Stimulated activated naive CD4-positive, alpha-beta T cell (primary cell): ENCODE data around the gene SLC39A10.
"Not testable (repeated sequence)": the region's sequence is repeated elsewhere in the genome, so short reads cannot be mapped to it uniquely, and the experiment has no call there.

Source experiments
- DNase-seq, 6 experiments: peaks; one replicate each; lab custom pipeline; 2025; lab: John Stamatoyannopoulos, UW

Gene SLC39A10

DNA sequence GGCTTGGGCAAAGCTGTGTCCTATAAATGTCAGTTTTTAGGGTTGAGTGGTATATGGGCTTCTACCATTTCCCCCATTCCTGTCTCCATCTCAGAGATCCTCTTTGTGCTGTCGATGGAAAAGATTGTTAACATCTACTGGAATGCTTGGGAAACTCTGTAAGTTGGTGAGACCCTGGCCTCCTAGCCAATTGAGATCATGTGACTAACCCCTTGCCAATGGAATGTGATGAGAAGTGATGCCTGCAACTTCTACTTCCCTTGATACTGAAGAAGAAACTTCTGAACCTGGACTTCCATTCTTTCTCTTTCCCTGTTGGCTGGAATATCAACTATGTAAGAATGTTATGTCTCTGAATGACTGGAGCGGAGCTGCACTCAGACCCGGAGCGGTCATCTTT, 14.5 kb downstream of the SLC39A10 start:
- no peak for DNase-seq

DNA sequence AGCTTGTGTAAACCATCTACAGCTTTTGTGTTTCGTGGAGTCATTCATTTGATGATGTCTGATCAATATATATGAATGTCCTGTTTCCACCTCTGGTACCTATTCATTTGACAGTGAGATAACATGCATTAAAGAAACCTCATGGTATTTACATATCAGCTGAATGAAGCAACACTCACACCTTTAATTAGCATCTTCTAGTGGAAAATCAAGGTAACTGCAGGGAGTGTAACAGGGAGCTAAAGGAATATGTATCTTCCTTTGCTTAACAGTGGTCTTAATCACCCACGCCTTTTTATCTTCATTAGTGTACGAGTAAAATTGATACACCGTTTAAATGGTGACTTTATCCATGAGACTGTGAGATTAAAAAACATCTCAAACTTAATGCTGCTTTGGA, 15.6 kb downstream of the SLC39A10 start:
- no peak for DNase-seq

DNA sequence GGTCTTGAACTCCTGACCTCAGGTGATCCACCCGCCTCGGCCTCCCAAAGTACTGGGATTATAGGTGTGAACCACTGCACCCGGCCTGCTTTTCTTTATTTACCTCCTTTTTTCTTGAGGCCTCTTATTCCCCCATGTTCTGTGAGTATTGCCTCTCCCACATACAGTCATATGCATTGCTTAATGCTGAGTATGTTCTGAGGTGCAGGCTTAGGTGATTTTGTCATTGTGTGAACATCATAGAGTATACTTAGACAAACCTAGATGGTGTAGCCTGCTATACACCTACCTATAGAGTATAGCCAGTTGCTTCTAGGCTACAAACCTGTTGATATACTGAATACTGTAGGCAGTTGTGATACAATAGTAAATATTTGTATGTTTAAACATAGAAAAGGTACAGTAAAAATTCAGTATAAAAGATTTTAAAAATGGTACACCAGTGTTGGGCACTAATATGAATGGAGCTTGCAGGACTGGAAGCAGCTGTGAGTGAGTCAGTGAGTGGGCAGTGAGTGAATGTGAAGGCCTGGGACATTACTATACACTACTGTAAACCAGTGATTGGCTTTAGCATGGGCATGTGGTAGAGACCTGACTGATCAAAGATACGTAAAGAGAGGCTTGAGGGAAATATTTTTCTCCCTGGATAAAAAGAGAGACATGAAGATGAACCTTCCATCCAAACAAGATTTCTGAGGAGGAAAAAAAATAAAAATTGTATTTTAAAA, 17.6 kb downstream of the SLC39A10 start:
- DNase-seq, result no peak

DNA sequence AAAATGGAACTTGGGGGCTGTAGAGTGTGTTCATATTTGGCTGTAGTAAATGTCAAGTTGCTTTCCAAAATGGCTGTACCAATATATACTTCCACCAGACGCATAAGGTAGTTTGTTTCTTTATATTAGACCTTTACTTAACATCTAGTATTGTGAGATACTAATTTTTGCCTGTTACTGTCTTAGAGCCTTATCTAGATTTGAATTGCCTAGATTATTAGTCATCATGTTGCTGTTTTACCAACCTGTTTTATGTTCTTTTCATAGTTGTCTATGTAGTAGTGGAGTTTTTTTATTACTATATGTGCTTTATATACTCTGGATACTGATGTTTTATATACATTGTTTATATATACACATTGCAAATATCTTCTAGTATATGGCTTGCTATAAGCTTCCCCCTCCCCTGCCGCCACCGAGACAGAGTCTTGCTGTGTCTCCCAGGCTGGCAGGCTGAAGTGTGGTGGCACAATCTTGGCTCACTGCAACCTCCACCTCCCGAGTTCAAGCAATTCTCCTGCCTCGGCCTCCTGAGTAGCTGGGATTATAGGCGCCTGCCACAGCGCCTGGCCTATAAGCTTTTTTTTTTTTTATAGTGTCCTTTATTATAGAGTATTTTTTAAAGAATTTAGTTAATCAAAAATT, 18.9 kb downstream of the SLC39A10 start:
- no peak for DNase-seq

DNA sequence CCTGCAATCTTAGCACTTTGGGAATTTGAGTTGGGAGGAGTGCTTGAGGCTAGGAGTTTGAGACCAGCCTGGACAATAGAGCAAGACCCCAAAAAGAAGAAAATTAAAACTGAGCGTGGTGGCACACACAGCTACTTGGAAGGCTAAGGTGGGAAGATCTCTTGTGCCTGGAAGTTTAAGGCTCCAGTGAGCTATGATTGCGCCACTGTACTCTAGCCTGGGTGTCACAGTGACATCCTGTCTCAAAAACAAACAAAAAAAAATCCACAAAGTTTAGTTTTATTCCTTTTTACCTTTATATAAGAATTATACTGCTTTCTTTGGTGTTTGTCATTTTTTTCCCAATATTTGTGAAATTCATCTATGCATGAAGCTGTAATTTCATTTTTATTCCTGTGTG, 20.3 kb downstream of the SLC39A10 start:
- no peak for DNase-seq

DNA sequence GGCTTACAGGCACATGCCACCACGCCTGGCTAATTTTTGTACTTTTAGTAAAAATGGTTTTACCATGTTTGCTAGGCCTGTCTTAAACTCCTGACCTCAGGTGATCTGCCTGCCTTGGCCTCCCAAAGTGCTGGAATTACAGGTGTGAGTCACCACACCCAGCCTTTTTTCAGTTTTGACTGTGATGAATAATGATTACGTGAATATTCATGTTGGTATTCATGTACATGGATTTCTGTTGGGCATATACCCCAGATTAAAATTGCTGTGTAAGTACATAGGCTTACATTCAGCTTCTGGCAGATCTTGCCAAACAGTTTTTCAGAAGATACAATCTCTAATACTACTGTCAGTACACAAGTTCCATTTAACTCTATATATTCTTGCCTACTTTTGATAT, 20.9 kb downstream of the SLC39A10 start:
- no peak for DNase-seq

DNA sequence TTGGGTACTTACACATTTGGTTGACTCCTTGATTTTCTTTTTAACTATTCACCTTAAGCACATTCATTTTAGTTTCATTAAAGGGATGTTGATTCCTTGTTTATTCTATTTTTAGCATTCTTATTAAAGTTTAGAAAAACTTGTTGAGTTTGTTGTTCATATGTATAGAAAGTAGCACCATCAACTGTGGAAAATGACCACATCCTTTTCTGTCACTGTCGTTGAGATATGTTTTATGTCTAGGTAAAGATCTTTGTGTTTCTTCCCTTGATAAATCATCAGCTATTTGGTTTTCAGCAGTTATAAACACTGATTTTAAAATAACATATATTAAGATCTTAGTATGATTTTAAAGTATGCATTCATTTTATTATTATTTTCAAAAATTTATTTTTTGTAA, 25.1 kb downstream of the SLC39A10 start:
- DNase-seq, result no peak

DNA sequence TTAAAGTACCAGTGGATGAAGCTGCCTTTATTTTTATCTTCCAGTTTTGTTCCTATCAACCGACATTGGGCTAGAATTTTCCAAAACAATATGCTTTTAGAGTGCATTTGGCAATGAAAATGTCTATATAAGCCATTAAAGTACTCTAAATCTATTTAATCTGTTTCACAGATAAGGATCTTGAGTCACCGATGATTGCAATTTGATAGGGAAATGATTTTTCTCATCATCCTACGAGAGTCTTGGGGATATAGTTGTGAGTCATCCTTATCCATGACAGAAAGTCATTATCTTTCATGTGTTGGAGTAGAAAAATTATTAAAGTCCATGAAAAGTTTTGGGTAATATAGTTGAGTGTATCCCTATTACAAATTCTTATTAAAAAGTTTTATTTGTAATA, 26.1 kb downstream of the SLC39A10 start:
- DNase-seq, result no peak

DNA sequence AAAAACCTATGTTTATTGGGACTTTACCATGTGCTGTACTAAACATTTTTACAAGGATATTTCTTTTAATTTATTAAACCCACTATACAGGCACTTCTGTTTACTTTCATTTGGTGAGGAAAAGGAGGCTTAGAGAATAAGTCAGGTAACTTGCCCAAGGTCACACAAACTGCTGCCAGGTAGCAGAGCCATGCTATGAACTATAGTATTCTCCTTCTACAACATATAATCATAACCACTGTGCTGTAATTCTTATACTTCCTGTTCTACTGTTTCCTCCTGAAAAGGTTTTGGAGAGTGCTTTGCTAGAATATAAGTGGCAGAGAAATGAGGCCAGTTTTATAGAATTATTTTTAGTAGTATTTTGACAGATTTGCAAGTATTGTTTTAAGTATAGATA, 29.5 kb downstream of the SLC39A10 start:
- no peak for DNase-seq

DNA sequence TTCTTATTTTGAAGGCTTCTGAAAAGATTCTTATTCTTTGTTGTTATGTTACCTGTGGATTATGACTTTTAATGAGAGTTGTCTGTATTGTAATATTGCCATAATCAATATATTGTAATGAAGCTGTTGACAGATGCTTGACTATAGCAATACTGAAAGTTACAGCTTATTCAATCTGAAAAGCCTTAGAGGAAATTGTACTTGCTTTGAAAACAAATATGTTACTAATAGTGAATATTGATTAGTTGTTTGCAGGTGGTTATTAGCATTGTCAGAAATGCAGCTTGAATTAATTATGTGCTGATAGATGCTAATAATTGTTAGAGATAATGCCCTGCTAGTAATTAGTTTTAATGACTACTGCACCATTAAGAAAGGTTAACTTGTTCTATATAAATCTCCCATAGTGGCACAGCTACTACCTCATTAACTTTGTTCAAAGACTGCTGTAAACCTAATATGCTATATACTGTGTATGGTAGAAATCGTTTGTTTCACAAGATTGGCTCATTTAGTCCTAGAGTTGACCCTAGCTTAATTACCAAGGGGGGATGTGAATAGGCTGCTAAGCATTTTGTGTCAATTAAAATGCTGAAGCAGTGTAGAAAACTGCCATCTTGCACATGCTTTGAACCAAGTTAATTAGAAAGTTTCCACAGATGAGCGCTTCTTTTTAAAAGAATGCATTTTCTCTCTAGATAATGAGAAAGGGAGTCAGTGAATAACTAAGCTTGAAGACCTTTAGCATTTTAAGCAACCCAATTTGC, 30.5 kb downstream of the SLC39A10 start:
- DNase-seq, result no peak

DNA sequence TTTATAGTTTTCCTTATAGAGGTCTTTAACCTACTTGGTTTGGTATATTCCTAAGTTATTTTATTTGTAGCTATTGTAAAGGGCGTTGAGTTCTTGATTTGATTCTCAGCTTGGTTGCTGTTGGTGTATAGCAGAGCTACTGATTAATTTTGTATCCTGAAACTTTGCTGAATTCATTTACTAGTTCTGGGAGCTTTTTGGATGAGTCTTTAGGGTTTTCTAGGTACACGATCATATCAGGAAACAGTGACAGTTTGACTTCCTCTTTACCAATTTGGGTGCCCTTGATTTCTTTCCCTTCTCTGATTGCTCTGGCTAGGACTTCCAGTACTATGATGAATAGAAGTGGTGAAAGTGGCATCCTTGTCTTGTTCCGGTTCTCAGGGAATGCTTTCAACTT, 35.5 kb downstream of the SLC39A10 start:
- DNase-seq, result not testable (repeated sequence)

DNA sequence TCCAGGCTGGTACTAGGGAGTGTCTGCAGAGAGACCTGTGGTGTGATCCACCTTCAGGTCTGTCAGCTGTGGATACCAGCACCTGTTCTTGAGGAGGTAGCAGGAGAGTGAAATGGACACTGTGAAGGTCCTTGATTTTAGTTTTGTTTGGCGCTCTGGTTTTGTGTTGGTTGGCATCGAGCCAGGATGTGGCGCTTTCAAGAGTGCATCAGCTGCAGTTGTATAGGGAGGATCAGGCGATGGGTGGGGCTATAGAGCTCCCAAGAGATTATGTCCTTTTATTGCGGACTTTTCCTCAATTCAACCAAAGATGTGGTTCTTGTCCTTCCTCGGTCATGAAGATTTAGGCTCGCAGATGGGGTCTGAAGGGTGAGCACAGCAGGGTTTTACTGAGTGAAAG, 37.5 kb downstream of the SLC39A10 start:
- DNase-seq, result no peak

DNA sequence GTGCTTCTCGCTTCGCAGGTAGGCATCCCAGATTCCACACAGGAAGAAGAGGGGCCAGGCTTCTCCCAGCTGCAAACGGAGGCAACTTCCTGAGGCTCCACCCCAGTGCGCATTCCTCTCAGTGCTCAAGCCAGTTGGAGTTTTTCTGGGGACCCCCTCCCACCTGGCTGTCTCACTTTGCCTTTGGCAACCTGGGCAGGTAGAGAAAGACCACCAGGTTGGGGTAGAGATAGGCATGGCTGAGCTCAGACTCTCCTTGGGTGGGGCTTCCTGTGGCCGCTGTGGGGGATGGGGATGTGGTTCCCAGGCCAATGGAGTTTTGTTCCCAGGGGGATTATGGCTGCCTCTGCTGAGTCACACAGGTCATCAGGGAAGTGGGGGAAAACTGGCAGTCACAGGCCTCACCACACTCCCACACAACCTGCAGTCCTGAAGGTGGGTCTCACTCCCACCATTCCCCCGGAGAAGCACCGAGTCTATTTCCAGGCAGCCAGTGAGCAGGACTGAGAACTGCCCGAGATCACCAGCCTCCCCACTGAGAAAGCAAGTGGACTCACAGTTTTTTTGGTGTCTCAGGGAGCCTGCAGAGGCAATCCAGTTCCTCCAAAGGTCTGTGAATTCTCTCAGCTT, 38.1 kb downstream of the SLC39A10 start:
- DNase-seq, result no peak

DNA sequence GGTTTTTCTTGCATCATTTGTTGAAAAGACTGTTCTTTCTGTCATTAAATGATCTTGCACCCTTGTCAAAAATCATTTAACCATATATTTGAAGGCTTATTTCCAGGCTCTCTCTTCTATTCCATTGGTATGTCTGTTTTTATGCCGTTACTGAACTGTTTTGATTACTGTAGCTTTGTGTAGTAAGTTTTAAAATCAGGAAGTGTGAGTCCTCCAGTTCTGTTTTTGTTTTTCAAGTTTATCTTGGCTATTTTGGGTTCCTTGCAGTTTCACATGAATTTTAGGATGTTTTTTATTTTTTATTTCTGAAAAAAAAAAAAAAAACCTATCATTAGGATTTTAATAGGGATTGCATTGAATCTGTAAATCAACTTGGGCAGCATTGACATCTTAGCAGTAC, 39.0 kb downstream of the SLC39A10 start:
- no peak for DNase-seq

DNA sequence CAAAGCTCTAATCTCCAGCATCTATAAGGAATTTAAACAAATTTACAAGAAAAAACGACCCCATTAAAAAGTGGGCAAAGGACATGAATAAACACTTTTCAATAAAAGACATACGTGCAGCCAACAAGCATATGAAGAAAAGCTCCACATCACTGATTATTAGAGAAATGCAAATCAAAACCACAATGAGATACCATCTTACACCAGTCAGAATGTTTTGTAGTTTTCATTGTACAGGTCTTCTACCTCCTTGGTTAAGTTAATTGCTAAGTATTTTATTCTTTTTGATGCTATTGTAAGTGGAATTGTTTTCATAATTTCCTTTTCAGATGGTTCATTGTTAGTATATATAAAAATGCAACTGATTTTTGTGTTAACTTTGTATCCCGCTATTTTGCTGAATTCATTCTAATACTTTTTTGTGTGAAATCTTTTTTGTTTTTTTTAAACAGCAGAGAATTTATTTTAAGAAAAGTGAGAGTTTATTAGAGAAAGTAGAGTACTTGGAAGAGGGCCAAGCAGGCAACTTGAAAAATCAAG, 40.7 kb downstream of the SLC39A10 start:
- no peak for DNase-seq

DNA sequence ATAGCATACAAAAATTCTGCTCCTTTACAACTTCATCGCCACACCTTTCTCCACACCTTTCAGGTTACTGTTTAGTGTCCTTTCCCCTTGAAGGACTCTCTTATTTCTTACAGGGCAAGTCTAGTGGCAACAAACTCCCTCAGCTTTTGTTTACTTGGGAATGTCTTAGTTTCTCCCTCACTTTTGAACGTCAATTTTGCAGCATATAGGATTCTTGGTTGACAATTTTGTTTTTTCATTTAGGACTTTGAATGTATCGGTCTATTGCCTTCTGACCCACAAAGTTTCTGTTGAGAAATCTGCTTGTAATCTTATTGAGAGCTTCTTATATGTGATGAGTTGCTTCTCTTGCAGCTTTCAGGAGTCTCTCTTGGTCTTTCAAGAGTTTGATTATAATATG, 43.5 kb downstream of the SLC39A10 start:
- no peak for DNase-seq

DNA sequence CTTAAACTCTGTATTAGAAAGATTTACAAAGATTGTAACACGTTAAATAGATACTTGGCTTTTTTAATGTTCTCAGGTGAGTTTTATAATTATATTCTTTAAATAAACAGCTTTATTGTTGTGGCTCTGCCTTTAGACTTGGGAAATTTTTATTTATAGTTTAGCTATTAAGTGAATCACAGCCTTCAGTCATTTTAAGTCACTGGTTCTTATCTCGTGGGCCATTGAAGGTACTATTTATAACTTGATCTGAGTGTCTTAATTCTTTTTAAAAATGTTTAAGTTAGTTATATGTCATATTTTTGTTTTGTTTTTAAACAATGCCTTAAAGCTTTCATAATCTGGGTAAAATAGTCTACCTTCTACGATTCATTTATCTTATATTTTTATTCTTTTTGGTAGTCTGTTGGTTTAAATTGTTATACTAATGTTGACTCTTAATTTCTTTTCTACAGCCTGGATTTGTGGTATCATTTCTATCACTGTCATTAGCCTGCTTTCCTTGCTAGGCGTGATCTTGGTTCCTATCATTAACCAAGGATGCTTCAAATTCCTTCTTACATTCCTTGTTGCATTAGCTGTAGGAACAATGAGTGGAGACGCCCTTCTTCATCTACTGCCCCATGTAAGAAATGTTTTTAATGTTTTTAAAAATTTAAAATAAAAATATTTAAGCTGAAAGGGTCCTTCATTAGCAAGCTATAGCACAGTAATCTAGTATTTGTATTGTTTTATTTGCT, 49.3 kb downstream of the SLC39A10 start:
- DNase-seq, result no peak

DNA sequence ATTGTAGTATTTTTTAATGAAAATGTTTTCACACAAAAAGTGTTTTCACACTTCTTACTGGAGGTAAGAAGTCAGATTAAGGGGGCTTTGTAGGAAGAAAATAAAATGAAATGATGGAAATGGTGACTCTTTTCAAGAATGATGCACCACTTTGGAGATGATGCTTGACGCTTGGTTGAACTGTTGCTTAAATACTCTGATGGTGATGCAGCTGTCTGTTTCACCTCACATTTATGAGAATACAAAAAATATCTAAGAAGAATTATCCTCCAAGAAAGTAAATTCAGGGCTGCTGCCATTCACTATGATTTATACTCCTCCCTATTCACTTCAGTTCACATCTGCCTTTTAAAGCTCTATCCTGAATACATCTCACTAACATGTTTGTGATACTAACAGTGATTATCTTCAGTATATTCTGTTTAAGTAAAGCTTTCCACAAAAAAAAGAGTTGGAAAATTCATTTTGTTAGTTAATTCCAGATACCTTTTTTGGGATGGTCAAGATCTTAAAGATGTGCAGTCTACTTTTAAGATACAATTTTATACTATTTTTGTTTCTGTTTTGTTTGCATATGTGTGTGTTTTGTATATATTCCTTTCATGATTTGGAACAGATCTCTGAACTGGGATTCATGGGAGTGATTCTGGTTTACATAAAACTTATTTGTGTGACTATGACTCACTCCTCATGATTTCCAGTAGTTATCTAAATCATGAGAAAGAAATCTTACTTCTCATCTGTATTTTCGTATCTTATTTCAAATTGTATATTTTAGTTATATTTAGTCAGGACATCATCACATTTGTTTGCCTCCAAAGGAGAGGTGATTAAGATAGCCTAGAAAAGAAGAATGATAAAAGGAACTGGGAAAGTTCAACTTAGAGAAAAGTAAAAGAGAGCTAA, 53.1 kb downstream of the SLC39A10 start:
- no peak for DNase-seq

DNA sequence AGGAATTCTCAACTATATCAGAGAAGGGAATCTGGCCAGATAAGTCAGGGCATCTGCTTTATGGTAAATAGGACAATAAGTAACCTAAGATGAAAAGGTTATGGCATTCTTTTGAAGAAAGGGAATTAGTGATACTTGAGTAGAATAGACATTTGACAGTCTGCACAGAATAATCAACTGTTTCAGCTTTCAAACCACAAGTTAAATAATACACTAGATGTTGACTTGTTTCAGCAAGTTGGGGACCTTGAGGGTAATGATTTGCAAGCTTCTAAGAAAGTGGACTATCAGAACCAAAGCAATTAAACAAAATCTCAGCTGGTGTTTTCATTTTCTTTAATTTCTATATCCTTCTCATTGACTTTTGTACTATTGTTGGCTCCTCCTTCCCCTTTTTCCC, 54.5 kb downstream of the SLC39A10 start:
- no peak for DNase-seq

DNA sequence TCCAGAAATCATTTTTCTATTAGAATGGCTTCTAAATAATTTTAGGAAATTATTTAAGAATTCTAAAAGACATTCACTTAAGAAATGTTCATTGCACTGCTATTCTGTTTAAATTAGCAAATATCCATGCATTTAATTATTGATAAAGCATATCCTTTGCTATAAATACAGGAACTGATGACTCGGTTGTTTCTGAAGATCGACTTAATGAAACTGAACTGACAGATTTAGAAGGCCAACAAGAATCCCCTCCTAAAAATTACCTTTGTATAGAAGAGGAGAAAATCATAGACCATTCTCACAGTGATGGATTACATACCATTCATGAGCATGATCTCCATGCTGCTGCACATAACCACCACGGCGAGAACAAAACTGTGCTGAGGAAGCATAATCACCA, 59.4 kb downstream of the SLC39A10 start:
- DNase-seq, result no peak

DNA sequence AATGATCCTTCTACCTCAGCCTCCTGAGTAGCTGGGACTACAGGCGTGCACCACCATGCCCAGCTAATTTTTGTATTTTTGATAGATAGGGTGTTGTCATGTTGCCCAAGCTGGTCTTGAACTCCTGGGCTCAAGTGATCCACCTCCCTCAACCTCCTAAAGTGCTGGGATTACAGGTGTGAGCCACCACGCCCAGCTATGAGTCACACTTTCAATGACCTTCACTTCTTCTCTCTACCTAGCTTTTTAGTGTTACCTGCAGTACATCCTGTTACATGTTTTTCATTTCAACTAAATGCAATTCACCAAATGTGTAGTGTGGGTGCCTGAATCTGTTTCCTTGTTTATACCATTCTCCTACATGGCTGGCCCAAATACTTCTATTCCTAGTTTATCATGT, 64.0 kb downstream of the SLC39A10 start:
- DNase-seq, result no peak
